HEK293 (cell line): ENCODE results near the gene MIS18BP1.
"Not testable (repeated sequence)": the region's sequence is repeated elsewhere in the genome, so short reads cannot be mapped to it uniquely, and the experiment has no call there.

Experiments
- CTCF ChIA-PET: fragments of 350-600 bp; formaldehyde crosslinking; extraction: SDS; loops from one replicate; lab custom pipeline; 2021; ENCODE audit warnings: antibody characterized with exemption; lab: Yijun Ruan, JAX
- POLR2A ChIA-PET: fragments of 300-600 bp; formaldehyde crosslinking; extraction: SDS; loops from one replicate; lab custom pipeline; 2020; ENCODE audit warnings: antibody characterized with exemption, inconsistent platforms; lab: Yijun Ruan, JAX
- H3K27ac ChIP-seq: fragments of 200-500 bp; sonication (Bioruptor generic); 2 replicates; pipeline ENCODE4 v1.5.1; 2014; ENCODE audit warnings: low read depth, low read length, control low read depth, inconsistent platforms; ENCODE audit errors: extremely low read depth
- H3K36me3 ChIP-seq, 2 experiments: fragments of 200-500 bp in 1 of 2; sonication (Bioruptor generic) in 1 of 2; 1 replicate in 1 of 2; 2 replicates in 1 of 2; pipeline ENCODE4 v1.5.1; 2014 to 2017; ENCODE audit warnings: inconsistent platforms in 2 of 2, low read length in 2 of 2; ENCODE audit not compliant: control insufficient read depth in 2 of 2, insufficient read depth in 1 of 2
- H3K4me1 ChIP-seq: fragments of 200-500 bp; sonication (Bioruptor generic); 2 replicates; pipeline ENCODE4 v1.5.1; 2014; ENCODE audit warnings: mild to moderate bottlenecking, low read length, inconsistent platforms; ENCODE audit not compliant: control insufficient read depth, insufficient read depth
- H3K4me3 ChIP-seq: 2 replicates; pipeline ENCODE4 v1.5.1; 2011; ENCODE audit warnings: low read depth, mild to moderate bottlenecking, control low read depth, low read length, moderate library complexity
- H3K9me3 ChIP-seq: fragments of 200-500 bp; sonication (Bioruptor generic); 2 replicates; pipeline ENCODE4 v1.5.1; 2014; ENCODE audit warnings: low read depth, low read length, inconsistent platforms; ENCODE audit not compliant: control insufficient read depth, insufficient read depth
- BCL11A ChIP-seq: fragments of 450-650 bp; formaldehyde crosslinking; IDR thresholded peaks from 2 replicates; pipeline ENCODE4 v1.5.1; 2016; ENCODE audit warnings: low read depth, missing biosample characterization, missing genetic modification characterization
- GLI2 ChIP-seq: fragments of 450-650 bp; formaldehyde crosslinking; IDR thresholded peaks from 2 replicates; pipeline ENCODE4; 2017; ENCODE audit warnings: missing biosample characterization, missing genetic modification characterization, low read depth, borderline replicate concordance
- GLIS2 ChIP-seq: fragments of 450-650 bp; formaldehyde crosslinking; IDR thresholded peaks from 2 replicates; pipeline ENCODE4 v1.5.1; 2016; ENCODE audit warnings: missing biosample characterization, missing genetic modification characterization
- IKZF3 ChIP-seq: fragments of 450-650 bp; IDR thresholded peaks from 2 replicates; pipeline ENCODE4 v1.5.0; 2018; ENCODE audit warnings: missing biosample characterization, mild to moderate bottlenecking, missing genetic modification characterization, moderate library complexity
- KLF17 ChIP-seq: fragments of 450-650 bp; formaldehyde crosslinking; IDR thresholded peaks from 2 replicates; pipeline ENCODE4 v1.5.1; 2016; ENCODE audit warnings: missing biosample characterization, missing genetic modification characterization
- PRDM10 ChIP-seq: fragments of 450-650 bp; formaldehyde crosslinking; IDR thresholded peaks from 2 replicates; pipeline ENCODE4 v1.5.1; 2016; ENCODE audit warnings: missing biosample characterization, missing genetic modification characterization
- PRDM4 ChIP-seq: fragments of 450-650 bp; formaldehyde crosslinking; IDR thresholded peaks from 2 replicates; pipeline ENCODE4 v1.5.1; 2017; ENCODE audit warnings: missing biosample characterization, missing genetic modification characterization
- SCRT1 ChIP-seq: fragments of 450-650 bp; formaldehyde crosslinking; IDR thresholded peaks from 2 replicates; pipeline ENCODE4 v1.5.1; 2016; ENCODE audit warnings: missing biosample characterization, missing genetic modification characterization, borderline replicate concordance
- SCRT2 ChIP-seq: fragments of 450-650 bp; formaldehyde crosslinking; IDR thresholded peaks from 2 replicates; pipeline ENCODE4 v1.5.1; 2016; ENCODE audit warnings: missing biosample characterization, missing genetic modification characterization
- SP2 ChIP-seq: fragments of 450-650 bp; formaldehyde crosslinking; IDR thresholded peaks from 2 replicates; pipeline ENCODE4 v1.5.1; 2016; ENCODE audit warnings: missing biosample characterization, missing genetic modification characterization
- TCF7L2 ChIP-seq: IDR thresholded peaks from 2 replicates; pipeline ENCODE4 v1.6.1; 2011; ENCODE audit warnings: low read depth, mild to moderate bottlenecking, inconsistent platforms, low read length, moderate library complexity, borderline replicate concordance
- ZBTB17 ChIP-seq: fragments of 450-650 bp; formaldehyde crosslinking; IDR thresholded peaks from 2 replicates; pipeline ENCODE4 v1.5.1; 2016; ENCODE audit warnings: missing biosample characterization, missing genetic modification characterization
- ZBTB21 ChIP-seq: fragments of 450-650 bp; formaldehyde crosslinking; IDR thresholded peaks from 2 replicates; pipeline ENCODE4 v1.5.1; 2017; ENCODE audit warnings: missing biosample characterization, missing genetic modification characterization
- ZFP3 ChIP-seq: fragments of 450-650 bp; formaldehyde crosslinking; IDR thresholded peaks from 2 replicates; pipeline ENCODE4 v1.5.1; 2016; ENCODE audit warnings: low read depth, missing biosample characterization, missing genetic modification characterization
- ZFP37 ChIP-seq: fragments of 450-650 bp; formaldehyde crosslinking; IDR thresholded peaks from 2 replicates; pipeline ENCODE4 v1.5.1; 2016; ENCODE audit warnings: missing biosample characterization, missing genetic modification characterization
- ZNF274 ChIP-seq, 2 experiments: fragments of 200-500 bp in 1 of 2; fragments of 450-650 bp in 1 of 2; sonication (Bioruptor generic) in 1 of 2; formaldehyde crosslinking in 1 of 2; IDR thresholded peaks; 2 replicates each; pipeline versions ENCODE4 v1.5.1 to v1.6.1; 2014 to 2016; ENCODE audit warnings: borderline replicate concordance in 1 of 2, inconsistent platforms in 1 of 2, low read length in 1 of 2, missing biosample characterization in 1 of 2, missing genetic modification characterization in 1 of 2
- ZNF335 ChIP-seq: fragments of 450-650 bp; formaldehyde crosslinking; conservative IDR thresholded peaks from 2 replicates; pipeline ENCODE4 v1.5.1; 2016; ENCODE audit warnings: missing biosample characterization, missing genetic modification characterization
- ZNF391 ChIP-seq: fragments of 450-650 bp; formaldehyde crosslinking; IDR thresholded peaks from 2 replicates; pipeline ENCODE4 v1.5.1; 2016; ENCODE audit warnings: low read depth, missing biosample characterization, missing genetic modification characterization, borderline replicate concordance
- ZNF514 ChIP-seq: fragments of 450-650 bp; formaldehyde crosslinking; IDR thresholded peaks from 2 replicates; pipeline ENCODE4 v1.5.1; 2016; ENCODE audit warnings: missing biosample characterization, missing genetic modification characterization
- ZNF629 ChIP-seq: fragments of 450-650 bp; formaldehyde crosslinking; IDR thresholded peaks from 2 replicates; pipeline ENCODE4 v1.5.1; 2017; ENCODE audit warnings: missing biosample characterization, missing genetic modification characterization
- ZNF670 ChIP-seq: fragments of 450-650 bp; formaldehyde crosslinking; IDR thresholded peaks from 2 replicates; pipeline ENCODE4 v1.5.1; 2016; ENCODE audit warnings: missing biosample characterization, missing genetic modification characterization, low read depth
- ZNF747 ChIP-seq: fragments of 450-650 bp; formaldehyde crosslinking; IDR thresholded peaks from 2 replicates; pipeline ENCODE4 v1.5.1; 2016; ENCODE audit warnings: missing biosample characterization, missing genetic modification characterization

The MIS18BP1 gene

GRCh38 chr14:45253070-45253753, at the start of gene MIS18BP1 (continued):
- peak; percentile 57 for TF ChIP-seq ZNF629 (tag by site-specific recombination)
- TF ChIP-seq KLF17 (tag by site-specific recombination): 0 out of 2 replicates have a peak, but pooled peaks have one; percentile 15
- peak; percentile 22; the same call in 1 of the 2 replicates for TF ChIP-seq ZBTB17 (tag by site-specific recombination)
- TF ChIP-seq PRDM10 (tag by site-specific recombination): peak; percentile 22; the same call in 1 of the 2 replicates

- POLR2A ChIA-PET: no interaction called here
- Histone ChIP-seq H3K4me3 (no peak overlapping the region), H3K36me3 (no peaks in the 10 kb centered on the region), H3K27ac (no peak overlapping the region), H3K4me1 (no peaks in the 10 kb centered on the region), H3K9me3 (no peaks in the 10 kb centered on the region)
- CTCF ChIA-PET: no interaction called here
- TF ChIP-seq SCRT2 (tag by site-specific recombination) (no peak), ZNF335 (no peak), ZFP3 (tag by site-specific recombination) (no peak), ZBTB21 (tag by site-specific recombination) (no peak), GLIS2 (no peak), ZNF391 (tag by site-specific recombination) (no peak)
Measured at GRCh38 chr14:45298423-45299117, 45.6 kb upstream of the MIS18BP1 start.

GRCh38 chr14:45294796-45295195, 41.8 kb upstream of the MIS18BP1 start:
- H3K36me3 ChIP-seq, CTCF ChIA-PET, H3K4me3 ChIP-seq, H3K9me3 ChIP-seq, H3K27ac ChIP-seq, POLR2A ChIA-PET, H3K4me1 ChIP-seq: not testable (repeated sequence)

- no peaks in the 10 kb centered on the region for H3K36me3 ChIP-seq
- H3K4me3 ChIP-seq: no peak overlapping the region
- ChIA-PET CTCF (interaction anchor here (0.8 kb wide), 1 partner anchor 22 kb away, joined by 3 read pairs; no protein-coding TSS in a partner anchor), POLR2A (no interaction called here)
- no peaks in the 10 kb centered on the region for H3K4me1 ChIP-seq
- H3K27ac ChIP-seq: no peak overlapping the region
- H3K9me3 ChIP-seq: no peaks in the 10 kb centered on the region
- TF ChIP-seq TCF7L2: no peak
- no peak for TF ChIP-seq BCL11A (tag by site-specific recombination)
- no peak for TF ChIP-seq SP2
- TF ChIP-seq SCRT1: no peak
- no peak for TF ChIP-seq ZNF514 (tag by site-specific recombination)
- TF ChIP-seq ZFP3 (tag by site-specific recombination): no peak
- TF ChIP-seq ZNF274 (IDR thresholded peaks at IDR 0.05; ENCODE audit: low read length): no peak
- TF ChIP-seq ZNF274 (tag by site-specific recombination; IDR thresholded peaks at IDR 0.05; ENCODE audit: borderline replicate concordance): no peak
- TF ChIP-seq IKZF3 (tag by site-specific recombination): no peak
- TF ChIP-seq ZNF747: no peak
- TF ChIP-seq ZNF670: no peak
- TF ChIP-seq ZFP37: no peak
- TF ChIP-seq PRDM4 (tag by site-specific recombination): no peak
- no peak for TF ChIP-seq GLI2 (tag by site-specific recombination)
Measured at GRCh38 chr14:45290547-45290946, 37.5 kb upstream of the MIS18BP1 start.
